Activated CD8-positive, alpha-beta memory T cell treated with anti-CD3 and anti-CD28 coated beads, Interleukin-2, amount 50 U/mL, for 1 hour (primary cell): ENCODE results near the gene ARHGEF33.
A peak's percentile ranks its signal among the peaks of the same experiment; 100 is the strongest.
"Not testable (repeated sequence)": the region's sequence is repeated elsewhere in the genome, so short reads cannot be mapped to it uniquely, and the experiment has no call there.

Source experiments
- DNase-seq: peaks from one replicate; pipeline ENCODE4 v3.0.0-alpha.2; 2020; ENCODE audit errors: extremely low read depth

The ARHGEF33 gene

DNA sequence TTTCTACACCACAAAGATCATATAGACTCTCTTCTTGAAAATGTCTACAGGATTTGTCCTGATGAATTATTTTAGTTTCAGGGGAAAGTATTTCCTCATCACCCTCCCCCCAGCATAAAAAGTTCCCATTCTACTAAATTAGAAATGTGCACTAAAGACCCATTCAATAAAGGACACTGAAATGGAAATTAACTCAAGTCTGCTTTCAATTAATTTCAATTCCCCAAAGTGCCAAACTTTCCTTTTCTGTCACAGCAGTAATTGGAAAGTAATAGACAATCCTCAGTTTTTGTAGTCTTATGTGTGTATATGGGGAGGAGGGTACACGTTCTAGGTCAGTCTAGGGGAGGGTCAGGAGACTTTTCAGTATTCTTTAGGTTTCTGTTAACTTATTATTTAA lies 21.5 kb downstream of the ARHGEF33 start:
- no peak for DNase-seq

DNA sequence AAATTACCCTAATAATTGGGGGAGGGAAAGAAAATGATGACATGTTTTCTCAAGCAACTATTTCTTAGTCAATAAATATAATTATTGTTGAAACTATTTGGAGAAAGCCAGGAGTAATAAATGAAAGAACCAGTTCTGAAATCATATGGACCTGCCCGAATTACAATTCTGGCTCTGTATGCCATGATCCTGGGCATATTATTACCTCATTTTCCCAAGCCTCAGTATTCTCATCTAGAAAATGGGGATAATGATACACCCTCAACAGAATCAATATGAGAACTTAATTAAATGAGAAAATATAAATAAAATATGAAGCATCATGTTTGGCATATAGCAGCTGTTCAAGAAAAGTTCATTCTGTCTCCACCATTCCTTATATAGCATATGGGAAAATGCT lies 22.9 kb downstream of the ARHGEF33 start:
- no peak for DNase-seq

DNA sequence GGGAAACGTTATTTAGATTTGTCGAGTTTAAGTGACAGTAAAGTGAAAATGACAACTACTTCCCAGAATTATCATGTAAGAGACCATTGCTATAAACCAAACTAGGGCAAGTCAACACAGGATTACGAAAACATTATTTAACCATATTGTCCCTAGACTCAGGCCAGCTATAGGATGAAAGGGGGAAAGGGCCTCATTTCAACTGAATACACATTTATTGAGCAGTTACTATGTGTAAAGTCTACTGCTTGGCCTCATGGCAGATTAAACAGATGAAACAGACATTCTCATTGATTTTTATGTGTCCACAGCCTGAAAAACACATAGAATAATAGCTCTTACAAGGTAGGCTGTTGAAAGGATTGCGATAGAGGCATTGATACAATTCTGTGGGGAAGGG lies 32.7 kb downstream of the ARHGEF33 start:
- no peak for DNase-seq

DNA sequence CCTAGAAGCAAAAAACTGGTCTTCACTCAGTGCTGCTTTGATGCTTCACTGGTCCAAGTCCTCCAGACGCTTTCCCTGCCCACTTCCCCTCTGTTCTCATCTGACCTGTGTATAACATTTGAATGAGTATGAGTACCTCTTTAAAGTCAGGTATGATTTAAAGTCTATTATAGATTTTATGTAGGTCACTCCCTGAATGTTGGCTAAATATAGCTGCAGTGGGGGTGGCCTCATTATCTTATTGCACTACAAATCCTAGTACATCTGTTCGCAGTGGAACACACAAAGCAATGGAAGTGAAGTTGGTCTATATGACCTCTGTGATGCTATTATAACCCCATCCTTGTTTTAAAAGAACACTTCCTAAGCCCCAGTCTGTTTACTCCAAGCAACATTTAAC lies 33.2 kb downstream of the ARHGEF33 start:
- no peak for DNase-seq

DNA sequence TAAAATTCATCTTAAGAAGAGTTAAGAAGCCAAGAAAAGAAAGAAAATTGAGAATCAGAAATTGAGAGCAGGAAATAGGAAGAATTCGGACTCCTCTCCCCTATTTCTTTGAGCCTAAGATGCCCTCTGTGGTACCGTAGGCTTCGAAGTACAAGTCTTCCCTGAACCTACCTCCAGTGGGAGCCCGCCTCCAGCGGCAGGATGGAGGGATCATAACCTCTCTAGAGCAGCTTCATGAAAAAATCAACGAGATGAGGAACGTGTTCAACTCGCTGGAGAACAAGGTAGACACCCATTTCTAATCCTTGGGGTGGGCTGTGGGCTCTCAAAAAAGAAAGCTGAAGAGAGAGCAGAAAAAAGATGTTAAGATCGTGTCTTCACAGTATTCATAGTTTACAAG lies 36.3 kb downstream of the ARHGEF33 start:
- DNase-seq, result no peak

DNA sequence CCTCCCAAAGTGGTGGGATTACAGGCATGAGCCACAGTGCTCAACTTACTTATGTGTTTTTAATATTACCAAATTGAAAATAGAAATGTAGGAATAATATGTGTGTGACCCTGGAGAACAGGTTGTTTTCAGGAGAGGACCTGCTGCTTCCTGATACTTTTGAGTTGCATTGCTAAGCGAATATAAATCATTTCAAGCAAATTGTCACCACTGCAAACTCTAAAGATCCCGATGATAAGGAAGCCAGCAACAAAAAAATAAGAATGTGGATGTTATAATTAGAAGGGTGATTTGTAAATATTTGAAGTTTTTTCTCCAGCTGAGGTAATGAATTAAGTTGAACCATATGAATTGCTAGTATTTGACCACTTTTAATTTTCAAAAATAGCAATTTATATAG lies 40.9 kb downstream of the ARHGEF33 start:
- no peak for DNase-seq

DNA sequence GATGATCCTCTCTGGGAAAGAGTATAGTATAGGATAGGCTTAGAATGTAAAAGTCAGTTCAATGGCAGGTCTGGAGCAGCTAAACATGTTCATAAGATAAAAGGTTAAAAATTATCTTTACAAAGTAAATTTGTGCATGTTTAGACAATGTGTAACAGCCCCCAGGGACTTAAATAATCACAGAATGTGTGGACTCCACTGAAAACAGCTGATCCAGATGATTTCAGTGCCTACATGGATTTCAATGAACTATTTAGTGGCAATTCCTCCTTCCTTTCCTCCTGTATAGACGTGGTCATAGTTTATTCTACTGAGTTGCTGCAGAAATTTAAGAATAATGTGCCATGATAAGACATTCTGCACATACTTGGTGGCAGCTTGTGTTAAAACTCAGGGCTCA lies 42.9 kb downstream of the ARHGEF33 start:
- DNase-seq, result no peak

DNA sequence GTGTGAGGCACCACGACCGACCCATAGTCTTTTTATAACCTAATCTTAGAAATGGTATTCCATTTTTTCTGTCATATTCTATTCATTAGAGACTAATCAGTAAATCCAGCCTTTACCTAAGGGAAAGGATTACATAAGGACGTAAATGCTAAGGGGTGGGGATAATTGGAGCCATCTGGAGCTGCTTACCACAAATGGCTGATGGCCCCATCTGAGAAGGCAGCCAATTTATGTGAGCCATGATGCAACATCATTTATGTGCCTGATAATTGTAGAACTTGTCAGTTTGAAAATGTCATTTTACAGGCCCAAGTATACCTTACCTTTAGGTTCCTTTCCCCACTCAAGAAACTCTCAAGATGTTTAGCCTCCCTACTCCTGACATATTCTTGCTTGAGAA lies 44.0 kb downstream of the ARHGEF33 start:
- no peak for DNase-seq

DNA sequence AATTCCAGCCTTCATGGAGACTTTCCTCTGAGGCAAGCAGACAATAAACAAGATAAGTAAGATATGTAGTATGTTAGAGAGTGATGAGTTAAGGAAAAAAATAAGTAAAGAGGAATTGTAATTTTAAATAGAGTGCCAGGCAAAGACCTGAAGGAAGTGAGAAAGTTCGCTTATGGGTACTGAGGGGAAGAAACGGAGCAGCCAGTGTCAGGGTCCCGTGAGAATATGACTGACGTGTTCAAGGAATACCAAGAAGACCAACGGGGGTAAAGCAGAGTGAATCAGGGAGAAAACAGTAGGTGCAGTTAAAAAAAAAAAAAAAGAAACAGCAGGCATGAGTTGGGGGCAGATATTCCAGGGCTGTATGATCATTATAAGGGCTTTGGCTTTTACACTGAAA lies 45.1 kb downstream of the ARHGEF33 start:
- no peak for DNase-seq

DNA sequence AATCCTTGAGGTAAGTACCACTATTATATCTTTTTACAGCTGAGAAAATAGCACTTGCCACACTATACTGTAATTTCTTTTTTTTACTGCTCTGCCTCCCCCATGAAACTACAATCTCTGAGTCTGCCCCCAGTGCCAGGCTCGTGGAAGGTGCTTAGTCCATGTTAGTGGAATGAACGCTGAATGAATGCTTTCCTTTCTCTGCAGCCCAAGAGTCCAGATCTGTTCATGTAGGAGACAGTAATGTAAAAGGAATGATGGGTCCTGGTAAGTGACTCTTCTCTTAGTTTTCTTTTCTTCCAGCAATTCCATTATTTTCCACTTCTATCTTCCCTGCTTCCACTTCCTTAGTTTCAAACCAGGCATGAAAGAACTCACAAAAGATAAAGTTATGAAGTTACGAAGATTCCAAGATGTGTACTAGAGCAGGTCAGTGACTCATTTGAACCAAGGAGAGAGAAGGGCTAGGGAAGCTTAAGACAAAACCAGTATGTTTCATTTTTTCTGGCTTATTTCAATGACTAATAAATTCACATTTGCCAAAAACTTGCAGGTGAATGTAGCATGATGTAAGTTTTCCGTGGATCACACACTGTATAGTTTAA lies 46.0 kb downstream of the ARHGEF33 start:
- DNase-seq, result no peak

DNA sequence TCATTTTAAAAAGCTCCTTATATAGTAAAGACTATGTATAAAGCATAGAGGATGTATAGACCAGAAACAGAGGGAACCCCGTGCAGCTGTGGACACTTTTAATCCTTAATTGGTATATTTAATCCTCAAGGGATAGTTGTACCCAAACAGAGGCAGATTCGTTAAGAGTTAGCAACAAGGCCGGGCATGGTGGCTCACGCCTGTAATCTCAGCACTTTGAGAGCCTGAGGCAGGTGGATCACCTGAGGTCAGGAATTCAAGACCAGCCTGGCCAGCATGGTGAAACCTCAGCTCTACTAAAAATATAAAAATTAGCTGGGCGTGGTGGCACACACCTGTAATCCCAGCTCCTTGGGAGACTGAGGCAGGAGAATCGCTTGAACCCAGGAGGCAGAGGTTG lies 46.8 kb downstream of the ARHGEF33 start:
- not testable (repeated sequence) for DNase-seq

DNA sequence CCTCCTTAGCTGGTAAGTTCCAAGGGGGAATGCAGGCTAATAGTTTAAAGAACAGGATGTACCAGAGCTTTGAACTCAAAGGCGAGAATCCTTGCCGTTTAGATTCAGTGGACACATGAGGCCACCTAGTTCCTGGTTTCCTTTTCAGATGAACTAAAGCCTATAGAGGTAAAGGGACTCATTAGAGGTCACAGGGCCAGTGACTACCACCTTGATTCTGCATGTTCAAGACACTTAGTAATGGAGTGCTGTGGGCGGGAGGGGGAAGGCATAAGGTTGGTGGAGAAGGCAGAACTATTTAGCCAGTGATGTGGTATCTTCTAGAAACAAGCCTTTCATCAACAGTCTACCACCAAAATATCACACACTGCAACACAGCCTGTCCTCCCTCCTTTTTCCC lies 47.9 kb downstream of the ARHGEF33 start:
- no peak for DNase-seq

DNA sequence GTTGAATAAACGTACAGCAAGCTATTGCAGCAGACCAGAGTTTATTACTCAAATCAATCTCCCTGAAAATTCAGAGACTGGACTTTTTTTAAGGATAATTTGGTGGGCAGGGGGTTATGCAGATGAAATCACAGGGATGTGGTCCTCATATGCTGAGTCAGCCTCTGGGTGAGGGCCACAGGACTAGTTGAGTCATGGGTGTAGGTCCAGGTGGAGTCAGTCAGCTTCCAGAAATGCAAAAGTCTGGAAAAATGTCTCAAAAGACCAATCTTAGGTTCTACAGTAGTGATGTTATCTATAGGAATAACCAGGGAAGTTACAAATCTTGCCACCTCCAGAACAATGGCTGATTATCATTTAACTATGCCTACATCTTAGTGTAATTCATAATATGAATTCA lies 51.1 kb downstream of the ARHGEF33 start:
- no peak for DNase-seq

DNA sequence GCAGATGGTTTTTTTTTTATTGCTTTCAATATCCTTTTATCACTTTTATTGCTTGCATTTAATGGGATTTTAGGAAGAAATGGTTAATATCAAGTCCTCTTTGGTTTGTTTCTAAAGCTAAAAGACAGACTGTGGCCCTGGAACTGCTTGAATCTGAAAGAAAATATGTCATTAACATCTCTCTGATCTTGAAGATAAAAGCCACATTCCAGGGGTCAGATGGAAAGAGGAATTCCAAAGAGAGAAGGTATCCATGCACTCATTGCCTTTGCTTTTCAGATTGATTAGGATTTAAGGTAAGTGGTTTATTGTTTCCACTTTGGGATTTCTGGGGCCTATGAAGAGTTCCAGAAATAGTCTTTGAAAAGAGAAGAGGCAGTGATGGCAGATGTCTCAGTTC lies 54.1 kb downstream of the ARHGEF33 start:
- no peak for DNase-seq

DNA sequence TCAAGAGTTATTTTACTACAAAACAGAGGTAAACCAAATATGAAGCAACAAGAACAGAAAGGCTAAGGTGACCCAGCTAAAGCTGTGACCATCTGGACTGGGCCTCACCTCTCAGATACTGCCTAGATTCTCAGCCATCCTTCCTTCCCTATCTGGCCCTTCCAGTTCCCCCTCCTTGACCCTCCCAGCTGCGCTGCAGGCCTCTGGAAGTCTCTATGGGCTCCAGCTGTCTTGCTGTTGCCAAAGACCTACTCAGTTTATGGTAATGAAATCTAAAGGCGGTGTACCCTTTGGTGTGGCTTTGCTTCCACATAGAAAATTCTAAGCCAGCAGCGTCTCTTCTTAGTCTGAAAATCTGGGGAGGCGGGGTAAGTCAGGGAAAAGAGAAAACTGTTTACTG lies 55.7 kb downstream of the ARHGEF33 start:
- no peak for DNase-seq

DNA sequence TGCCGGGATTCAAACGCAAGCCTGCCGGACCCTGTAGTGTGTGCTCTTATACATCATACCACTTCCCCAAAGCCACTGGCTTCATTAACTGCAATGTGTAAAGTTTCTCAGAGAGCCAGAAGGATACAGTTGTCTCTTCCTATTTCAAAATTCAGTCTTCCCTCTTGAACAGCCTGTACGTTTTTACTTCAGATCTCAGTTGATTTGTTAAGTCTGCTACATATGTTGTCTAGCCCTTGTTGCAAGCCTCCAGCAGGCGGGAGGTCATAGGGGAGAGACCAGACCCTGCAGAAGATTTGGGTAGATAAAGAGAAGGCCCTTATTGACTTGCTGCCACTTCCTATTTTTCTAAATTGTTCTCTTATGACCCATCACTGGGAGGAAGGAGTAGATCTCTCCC lies 56.2 kb downstream of the ARHGEF33 start:
- no peak for DNase-seq

DNA sequence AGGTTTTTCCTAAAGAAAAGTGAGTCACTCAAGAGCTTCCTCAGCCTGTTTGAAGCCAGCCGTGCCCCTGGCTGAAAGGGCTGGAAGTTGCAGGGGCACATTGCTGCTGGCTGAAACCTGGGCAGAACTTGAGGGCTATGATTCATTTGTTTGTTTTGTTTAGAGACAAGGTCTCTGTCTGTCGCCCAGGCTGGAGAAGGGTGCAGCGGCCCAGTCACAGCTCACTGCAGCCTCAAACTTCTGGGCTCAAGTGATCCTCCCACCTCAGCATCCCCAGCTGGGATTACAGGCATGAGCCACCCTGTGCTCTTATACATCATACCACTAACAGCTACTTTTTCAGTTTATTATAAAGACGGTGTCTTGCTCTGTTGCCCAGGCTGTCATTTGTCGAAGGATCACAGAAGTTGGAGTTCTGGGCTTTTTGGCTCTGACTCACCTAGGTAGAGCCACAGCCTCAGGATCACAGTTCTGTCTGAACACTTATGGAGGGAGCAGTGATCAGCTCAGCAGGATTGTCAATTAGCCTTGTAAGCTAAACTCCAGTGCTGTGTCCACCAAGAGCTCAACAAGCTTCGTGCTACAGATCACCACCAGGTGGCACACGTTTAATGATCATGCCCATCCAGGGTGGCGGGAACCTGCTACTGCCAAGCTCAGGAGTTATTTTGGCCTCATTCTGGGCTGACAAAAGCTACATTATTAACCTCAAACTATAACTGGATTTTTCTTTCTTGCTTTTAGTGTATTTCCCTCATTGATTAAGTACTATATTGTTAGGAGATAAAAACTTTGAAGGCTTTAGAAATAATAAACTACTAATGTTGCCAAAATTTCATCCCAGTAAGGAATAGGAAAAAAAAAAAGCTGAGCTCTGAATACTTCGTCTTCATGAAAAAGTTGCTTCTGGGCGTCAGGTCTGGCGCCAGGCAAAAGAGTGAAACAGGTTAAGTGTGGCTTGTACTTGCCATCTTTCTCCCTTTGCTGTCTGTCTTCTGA lies 57.9 kb downstream of the ARHGEF33 start:
- DNase-seq, result peak; percentile 7

DNA sequence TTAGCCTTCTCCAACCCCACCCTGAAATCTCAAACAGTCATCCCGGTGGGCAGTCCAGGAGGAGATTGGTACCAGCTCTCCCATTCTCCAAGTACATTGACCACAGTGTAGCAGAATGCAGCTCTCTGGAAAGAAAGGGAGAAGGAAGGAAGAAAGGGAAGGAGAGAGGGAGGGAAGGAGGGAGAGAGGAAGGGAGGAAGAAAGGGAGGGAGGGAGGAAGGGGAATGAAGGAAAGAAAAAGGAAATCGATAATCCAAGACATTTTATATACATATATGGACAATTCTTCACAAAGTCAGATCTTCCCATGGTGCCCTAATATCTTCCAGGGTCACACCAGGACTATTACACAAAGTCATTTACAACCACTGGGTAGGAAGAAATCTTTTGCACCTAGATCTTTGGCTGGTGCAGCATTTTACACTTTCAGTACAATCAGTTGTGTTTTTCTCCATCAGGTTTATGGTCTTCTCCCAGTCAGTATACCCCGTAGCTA lies 58.8 kb downstream of the ARHGEF33 start:
- no peak for DNase-seq

DNA sequence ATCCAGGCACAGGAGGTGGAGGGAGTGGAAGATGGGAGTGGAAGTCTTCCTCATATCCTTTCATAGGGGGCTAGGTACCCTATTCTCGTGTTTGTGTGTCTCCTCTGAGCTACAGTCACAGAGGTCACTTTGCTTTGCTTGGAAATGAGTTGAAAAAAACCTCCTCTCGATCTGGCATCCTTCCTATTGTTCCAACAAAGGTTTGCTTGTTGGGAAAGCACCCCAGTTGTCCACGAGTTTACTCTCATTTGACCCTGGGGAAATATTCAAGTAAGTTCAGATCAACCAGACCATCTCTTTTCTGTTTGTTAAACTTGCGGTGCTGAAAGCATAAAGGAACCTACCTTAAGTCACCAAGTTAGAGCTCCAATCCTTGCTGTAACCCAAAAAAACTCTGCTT lies 59.3 kb downstream of the ARHGEF33 start:
- DNase-seq, result no peak

DNA sequence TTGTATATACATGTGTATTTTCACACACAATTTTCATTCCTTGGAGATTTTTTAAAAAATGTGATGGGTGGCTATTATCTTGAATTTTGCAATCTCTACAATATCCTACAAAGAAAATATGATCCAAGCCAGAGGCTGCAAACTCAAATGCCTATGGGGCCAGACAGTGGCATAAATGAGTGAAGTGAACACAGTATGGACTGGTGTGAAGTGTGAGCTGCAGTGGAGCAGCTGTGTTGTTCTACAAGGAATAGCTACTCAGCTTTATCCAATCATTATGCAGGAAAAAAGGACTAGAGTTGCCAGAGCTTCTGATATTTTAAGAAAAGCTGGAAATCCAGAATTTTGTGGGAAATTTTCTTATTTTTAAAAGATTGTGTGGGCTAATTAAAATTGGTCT lies 62.1 kb downstream of the ARHGEF33 start:
- no peak for DNase-seq

DNA sequence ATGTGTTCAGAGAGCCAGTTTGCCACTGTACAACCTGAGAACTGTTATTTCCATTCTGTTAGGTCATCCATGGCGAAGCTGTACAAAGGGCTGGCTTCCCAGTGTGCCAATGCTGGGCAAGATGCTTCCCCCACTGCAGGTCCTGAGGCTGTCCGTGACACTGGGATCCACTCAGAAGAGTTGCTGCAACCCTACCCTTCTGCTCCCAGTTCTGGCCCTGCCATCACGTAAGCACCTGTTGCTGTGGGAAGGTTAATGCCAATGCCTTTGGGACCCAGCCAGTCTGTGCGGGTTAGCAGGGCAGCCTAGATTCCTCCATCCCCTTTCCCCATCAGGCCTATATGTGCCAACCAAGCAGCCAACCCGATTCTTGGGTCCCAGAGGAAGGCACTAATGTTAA lies 68.3 kb downstream of the ARHGEF33 start:
- no peak for DNase-seq

DNA sequence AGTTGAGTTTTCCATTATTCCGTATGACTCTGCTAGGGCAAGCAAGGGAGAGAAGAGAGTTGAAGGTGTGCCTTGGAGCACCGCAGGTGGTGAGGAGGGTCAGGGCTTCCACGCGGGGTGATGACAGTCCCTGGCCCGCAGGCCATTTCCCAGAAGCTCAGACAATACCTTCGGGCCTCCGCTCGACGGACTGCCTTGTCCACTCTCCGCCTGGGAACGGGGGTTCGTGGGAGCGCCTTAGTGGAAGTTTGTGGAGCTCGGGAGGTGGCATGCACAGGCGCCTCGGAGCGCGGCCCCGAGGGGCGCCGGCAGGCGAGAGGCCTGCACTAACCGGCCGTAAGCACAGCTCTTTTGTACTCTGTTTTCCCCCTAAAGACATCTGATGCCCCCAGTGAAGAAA lies 69.8 kb downstream of the ARHGEF33 start:
- DNase-seq, result no peak

DNA sequence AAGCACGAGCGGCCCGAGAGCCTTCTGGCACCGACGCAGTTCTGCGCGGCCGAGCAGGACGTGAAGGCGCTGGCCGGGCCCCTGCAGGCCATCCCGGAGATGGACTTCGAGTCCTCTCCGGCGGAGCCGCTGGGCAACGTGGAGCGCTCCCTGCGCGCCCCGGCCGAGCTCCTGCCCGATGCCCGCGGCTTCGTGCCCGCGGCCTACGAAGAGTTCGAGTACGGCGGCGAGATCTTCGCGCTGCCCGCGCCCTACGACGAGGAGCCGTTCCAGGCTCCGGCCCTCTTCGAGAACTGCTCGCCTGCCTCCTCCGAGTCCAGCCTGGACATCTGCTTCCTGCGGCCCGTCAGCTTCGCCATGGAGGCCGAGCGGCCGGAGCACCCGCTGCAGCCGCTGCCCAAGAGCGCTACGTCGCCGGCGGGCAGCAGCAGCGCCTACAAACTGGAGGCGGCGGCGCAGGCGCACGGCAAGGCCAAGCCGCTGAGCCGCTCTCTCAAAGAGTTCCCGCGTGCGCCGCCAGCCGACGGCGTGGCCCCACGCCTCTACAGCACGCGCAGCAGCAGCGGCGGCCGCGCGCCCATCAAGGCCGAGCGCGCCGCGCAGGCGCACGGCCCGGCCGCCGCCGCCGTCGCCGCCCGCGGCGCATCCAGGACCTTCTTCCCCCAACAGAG lies 70.4 kb downstream of the ARHGEF33 start:
- DNase-seq, result peak; percentile 12
